Kidney epithelial cell (primary cell): ENCODE data around the gene PTF1A. TPM values are rescaled to one million over a fixed set of nuclear protein-coding genes. Genes with fewer than 3 reads are reported as not detected.

Experiments used
- DNase-seq: peaks from one replicate; pipeline ENCODE4 v3.0.0-alpha.2; 2010; ENCODE audit warnings: low read depth
- H3K27me3 ChIP-seq: 2 replicates; pipeline ENCODE4 v1.6.0; 2011; ENCODE audit warnings: low read length; ENCODE audit not compliant: control insufficient read depth, insufficient read depth
- H3K36me3 ChIP-seq: 2 replicates; pipeline ENCODE4 v1.5.1; 2011; ENCODE audit warnings: low read length; ENCODE audit not compliant: control insufficient read depth, insufficient read depth
- H3K4me3 ChIP-seq: 2 replicates; pipeline ENCODE4 v1.5.1; 2011; ENCODE audit warnings: low read depth, mild to moderate bottlenecking, control low read depth, low read length
- CTCF ChIP-seq: IDR thresholded peaks from 2 replicates; pipeline ENCODE4 v1.5.1; 2011; ENCODE audit warnings: mild to moderate bottlenecking, moderate library complexity, low read length, control low read depth, inconsistent platforms; ENCODE audit not compliant: insufficient read depth, poor library complexity, severe bottlenecking
- total RNA-seq: library from RNA; depleted of rRNA; stranded (reverse); fragments of >200 nt; gene quantifications from 2 replicates; pipeline ENCODE4 v1.2.3, GENCODE V29; 2015

The PTF1A gene
- total RNA-seq, 1 donor from 2014 or later: not detected

GRCh38 chr10:23150610-23151009 is 41.5 kb upstream of the PTF1A start:
- Histone ChIP-seq H3K36me3 (no peaks in the 10 kb centered on the region), H3K27me3 (peaks cover 5% of the 10 kb centered on the region), H3K4me3 (no peak overlapping the region)
- DNase-seq: no peak
- TF ChIP-seq CTCF: no peak

GRCh38 chr10:23151071-23151470 is 41.0 kb upstream of the PTF1A start:
- H3K36me3 ChIP-seq: no peaks in the 10 kb centered on the region
- no peak for TF ChIP-seq CTCF
- H3K4me3 ChIP-seq: no peak overlapping the region
- peaks cover 3% of the 10 kb centered on the region for H3K27me3 ChIP-seq
- no peak for DNase-seq

- no peak for TF ChIP-seq CTCF
- no peaks in the 10 kb centered on the region for H3K36me3 ChIP-seq
- H3K27me3 ChIP-seq: peaks cover 5% of the 10 kb centered on the region
- DNase-seq: no peak
- H3K4me3 ChIP-seq: no peak overlapping the region
Measured at GRCh38 chr10:23155169-23155568, 36.9 kb upstream of the PTF1A start.

- TF ChIP-seq CTCF: no peak
- Histone ChIP-seq H3K36me3 (no peaks in the 10 kb centered on the region), H3K4me3 (no peak overlapping the region), H3K27me3 (peaks cover 5% of the 10 kb centered on the region)
- no peak for DNase-seq
Measured at GRCh38 chr10:23156447-23157150, 35.5 kb upstream of the PTF1A start.

GRCh38 chr10:23157239-23157681 is 34.9 kb upstream of the PTF1A start:
- H3K36me3 ChIP-seq: no peaks in the 10 kb centered on the region
- no peak overlapping the region for H3K4me3 ChIP-seq
- TF ChIP-seq CTCF: no peak
- no peak for DNase-seq
- H3K27me3 ChIP-seq: peaks cover 5% of the 10 kb centered on the region

- H3K27me3 ChIP-seq: peaks cover 5% of the 10 kb centered on the region
- peak; percentile 27 for TF ChIP-seq CTCF
- DNase-seq: peak; percentile 25
- no peak overlapping the region for H3K4me3 ChIP-seq
- H3K36me3 ChIP-seq: no peaks in the 10 kb centered on the region
Measured at GRCh38 chr10:23157691-23158369, 34.3 kb upstream of the PTF1A start.
